MG63 (cell line): ENCODE results near the gene DUSP16. TPM values are rescaled to one million over a fixed set of nuclear protein-coding genes. Genes with fewer than 3 reads are reported as not detected.

Experiments
- DNase-seq: peaks from one replicate; pipeline ENCODE4 v3.0.0-alpha.2; 2020
- H3K27me3 ChIP-seq: fragments of 250-450 bp; sonication (Bioruptor Pico); 2 replicates; pipeline ENCODE4 v1.5.1; 2020; ENCODE audit warnings: mild to moderate bottlenecking, moderate library complexity
- H3K36me3 ChIP-seq: fragments of 250-450 bp; sonication (Bioruptor Pico); 2 replicates; pipeline ENCODE4 v1.5.1; 2020; ENCODE audit warnings: mild to moderate bottlenecking, moderate library complexity
- H3K4me3 ChIP-seq: fragments of 250-450 bp; sonication (Bioruptor Pico); 2 replicates; pipeline ENCODE4 v1.5.1; 2020; ENCODE audit warnings: mild to moderate bottlenecking, moderate library complexity
- H3K9me3 ChIP-seq: fragments of 250-450 bp; sonication (Bioruptor Pico); 2 replicates; pipeline ENCODE4 v1.5.1; 2020; ENCODE audit warnings: mild to moderate bottlenecking, moderate library complexity
- total RNA-seq: library from RNA; depleted of rRNA; stranded (reverse); fragments of >200 nt; shearing (Covaris generic); gene quantifications from 2 replicates; pipeline ENCODE4 v1.2.3, GENCODE V29; 2014; ENCODE audit warnings: low replicate concordance

DUSP16 gene
- total RNA-seq, 1 experiment from 2014 or later: 11.5 TPM

GRCh38 chr12:12452326-12452902, 110.2 kb downstream of the DUSP16 start:
- no peaks in the 10 kb centered on the region for H3K36me3 ChIP-seq

DNA sequence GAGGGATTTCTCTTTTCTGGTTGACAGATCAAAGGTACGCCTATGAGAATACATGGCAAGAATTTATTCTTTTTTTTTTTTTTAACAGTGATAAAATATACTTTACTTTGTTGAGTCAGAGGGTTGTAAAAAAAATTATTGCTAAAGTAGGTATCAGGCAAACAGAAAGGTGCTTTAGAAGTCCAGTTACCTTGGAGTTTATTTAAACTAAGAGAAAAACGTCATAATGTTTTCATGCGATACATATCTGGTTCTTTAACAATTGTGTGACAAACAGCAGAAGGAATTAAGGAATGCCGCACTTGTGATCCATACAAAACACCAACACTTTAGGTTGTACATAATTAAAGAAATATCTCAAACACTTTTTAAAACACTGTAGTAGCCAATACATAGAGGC, 111.6 kb downstream of the DUSP16 start:
- DNase-seq: no peak
- Histone ChIP-seq H3K4me3 (no peak overlapping the region), H3K9me3 (no peaks in the 10 kb centered on the region), H3K27me3 (no peaks in the 10 kb centered on the region), H3K36me3 (no peaks in the 10 kb centered on the region)

More at GRCh38 chr12:12452326-12452902, 110.2 kb downstream of the DUSP16 start:
- Histone ChIP-seq H3K4me3 (no peak overlapping the region), H3K27me3 (no peaks in the 10 kb centered on the region), H3K9me3 (no peaks in the 10 kb centered on the region)
- DNase-seq: no peak

GRCh38 chr12:12450043-12450471, 112.6 kb downstream of the DUSP16 start:
- H3K4me3 ChIP-seq: no peak overlapping the region

DNA sequence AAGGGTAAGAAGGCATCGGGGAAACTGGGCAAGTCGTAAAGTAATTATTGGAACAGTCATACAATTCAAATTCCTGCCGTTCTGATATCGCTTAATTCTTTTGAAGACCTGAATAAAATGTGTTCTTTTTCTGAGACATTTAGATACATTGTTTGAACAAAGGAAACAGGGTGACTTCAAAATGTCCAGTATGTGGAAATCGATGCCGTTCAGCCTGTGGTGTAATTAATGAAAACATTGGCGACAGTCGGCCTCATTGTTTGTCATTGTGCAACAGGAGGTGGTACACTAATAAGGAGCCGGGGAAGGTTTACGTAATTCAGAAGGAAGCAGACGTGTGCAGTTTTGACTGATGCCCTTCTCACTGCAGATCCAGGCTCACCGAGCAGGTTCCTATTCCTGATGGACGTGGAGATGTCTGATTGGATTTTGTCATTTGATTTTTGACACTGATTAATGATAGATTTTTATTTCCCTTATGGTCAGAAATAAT, 113.1 kb downstream of the DUSP16 start:
- Histone ChIP-seq H3K27me3 (no peaks in the 10 kb centered on the region), H3K9me3 (no peaks in the 10 kb centered on the region), H3K36me3 (no peaks in the 10 kb centered on the region), H3K4me3 (no peak overlapping the region)
- DNase-seq: no peak

More at GRCh38 chr12:12450043-12450471, 112.6 kb downstream of the DUSP16 start:
- Histone ChIP-seq H3K36me3 (no peaks in the 10 kb centered on the region), H3K27me3 (no peaks in the 10 kb centered on the region), H3K9me3 (no peaks in the 10 kb centered on the region)
- DNase-seq: no peak

GRCh38 chr12:12447837-12448236, 114.8 kb downstream of the DUSP16 start:
- no peak for DNase-seq
- H3K9me3 ChIP-seq: no peaks in the 10 kb centered on the region
- H3K27me3 ChIP-seq: no peaks in the 10 kb centered on the region
- H3K4me3 ChIP-seq: no peak overlapping the region
- H3K36me3 ChIP-seq: no peaks in the 10 kb centered on the region

- no peak overlapping the region for H3K4me3 ChIP-seq
- no peaks in the 10 kb centered on the region for H3K36me3 ChIP-seq
- no peaks in the 10 kb centered on the region for H3K9me3 ChIP-seq
- no peak for DNase-seq
- H3K27me3 ChIP-seq: no peaks in the 10 kb centered on the region
These were observed 115.4 kb downstream of the DUSP16 start for GRCh38 chr12:12447236-12447635.

DNA sequence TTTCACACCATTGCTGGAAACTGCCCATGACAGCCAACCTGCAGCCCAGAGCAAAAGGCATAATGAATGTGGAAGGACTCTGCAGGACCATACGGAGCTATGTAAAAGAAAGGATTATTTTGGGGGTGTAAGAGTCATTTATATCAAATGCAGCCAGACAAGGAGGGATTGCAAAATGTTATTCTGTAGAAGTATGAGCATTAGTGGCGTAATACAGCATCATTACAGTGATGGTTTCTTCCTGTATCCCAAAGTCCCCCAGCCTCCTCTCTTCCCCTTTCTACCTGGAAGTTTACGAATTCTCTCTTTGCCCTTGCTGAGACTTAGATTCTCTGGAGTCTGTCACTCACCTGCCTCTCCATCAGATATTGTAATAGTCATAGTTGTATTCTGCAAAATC, 115.9 kb downstream of the DUSP16 start:
- Histone ChIP-seq H3K27me3 (no peaks in the 10 kb centered on the region), H3K9me3 (no peaks in the 10 kb centered on the region), H3K4me3 (no peak overlapping the region), H3K36me3 (no peaks in the 10 kb centered on the region)
- DNase-seq: no peak

DNA sequence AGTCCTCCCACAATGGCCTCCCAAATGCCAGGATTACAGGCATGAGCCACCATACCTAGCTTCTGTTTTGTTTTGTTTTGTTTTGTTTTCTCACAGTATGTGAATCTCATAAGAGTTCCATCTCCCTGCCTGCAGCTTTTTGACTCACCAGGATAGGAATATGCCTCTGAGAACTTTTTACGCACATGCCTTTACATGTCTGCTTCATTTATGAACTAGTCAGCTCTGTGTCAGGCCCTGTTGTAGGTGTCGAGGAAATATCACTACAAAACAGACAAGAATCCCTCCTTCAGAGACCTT, 116.8 kb downstream of the DUSP16 start:
- Histone ChIP-seq H3K4me3 (no peak overlapping the region), H3K27me3 (no peaks in the 10 kb centered on the region), H3K9me3 (no peaks in the 10 kb centered on the region), H3K36me3 (no peaks in the 10 kb centered on the region)
- DNase-seq: no peak

GRCh38 chr12:12445165-12445881, 117.3 kb downstream of the DUSP16 start:
- Histone ChIP-seq H3K27me3 (no peaks in the 10 kb centered on the region), H3K9me3 (no peaks in the 10 kb centered on the region), H3K36me3 (no peaks in the 10 kb centered on the region), H3K4me3 (no peak overlapping the region)
- no peak for DNase-seq

DNA sequence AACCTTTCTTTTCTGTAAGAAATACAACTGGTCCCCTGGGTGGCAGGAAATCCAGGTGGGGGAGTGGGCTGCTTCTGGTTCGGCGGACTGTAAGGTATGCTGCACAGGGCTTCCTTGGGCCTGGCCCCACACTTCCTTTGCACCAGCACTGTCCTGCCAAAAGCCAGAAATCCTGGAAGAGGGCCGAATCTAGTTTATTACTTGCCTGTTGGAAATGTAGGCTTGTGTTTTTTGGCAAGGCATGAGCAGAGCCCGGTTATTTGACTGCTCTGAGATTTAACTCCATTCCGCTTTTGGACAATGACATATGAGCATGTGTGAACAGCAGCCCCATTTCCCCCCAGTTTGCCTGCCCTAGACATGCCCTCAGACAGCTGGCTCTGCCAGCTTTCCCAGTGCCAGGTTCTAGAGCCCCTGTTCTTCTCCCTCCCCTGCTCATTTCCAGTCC, 119.2 kb downstream of the DUSP16 start:
- peak; percentile 79 for DNase-seq
- H3K27me3 ChIP-seq: no peaks in the 10 kb centered on the region
- no peaks in the 10 kb centered on the region for H3K9me3 ChIP-seq

DNA sequence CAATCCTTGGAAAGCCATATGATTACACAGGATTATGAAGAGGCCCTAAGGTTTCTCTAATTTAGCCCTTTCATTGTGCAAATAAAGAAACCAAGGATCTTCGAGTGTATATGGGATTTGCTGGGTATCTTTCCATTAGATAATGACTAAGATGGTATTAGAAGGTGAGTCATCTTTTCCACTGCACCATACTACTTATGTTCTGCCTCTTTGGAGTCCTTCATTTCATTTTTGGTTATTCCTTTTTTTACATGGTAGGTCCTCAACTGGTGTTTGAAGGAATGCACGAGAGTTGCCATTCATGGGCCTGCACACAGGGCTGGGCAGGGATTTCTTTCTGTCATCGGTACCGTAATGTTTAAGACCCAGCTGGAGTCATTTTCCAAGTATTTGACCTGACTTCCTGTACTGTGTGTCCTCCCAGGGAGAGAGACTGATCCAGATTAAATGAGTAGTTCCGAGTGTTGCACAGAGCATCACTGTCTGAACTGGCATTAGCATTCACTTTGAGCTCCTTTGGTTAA, 120.1 kb downstream of the DUSP16 start:
- H3K4me3 ChIP-seq: no peak overlapping the region
- peaks cover 2% of the 10 kb centered on the region for H3K36me3 ChIP-seq
- H3K9me3 ChIP-seq: peaks cover under 1% of the 10 kb centered on the region; the same call in 1 of the 2 replicates
- H3K27me3 ChIP-seq: no peaks in the 10 kb centered on the region
- DNase-seq: no peak

More for the DNA sequence above, 119.2 kb downstream of the DUSP16 start:
- Histone ChIP-seq H3K36me3 (peaks cover under 1% of the 10 kb centered on the region), H3K4me3 (no peak overlapping the region)

GRCh38 chr12:12441843-12442461, 120.7 kb downstream of the DUSP16 start:
- H3K9me3 ChIP-seq: peaks cover 6% of the 10 kb centered on the region
- no peaks in the 10 kb centered on the region for H3K27me3 ChIP-seq
- no peak for DNase-seq
- peaks cover 2% of the 10 kb centered on the region for H3K36me3 ChIP-seq
- no peak overlapping the region for H3K4me3 ChIP-seq

DNA sequence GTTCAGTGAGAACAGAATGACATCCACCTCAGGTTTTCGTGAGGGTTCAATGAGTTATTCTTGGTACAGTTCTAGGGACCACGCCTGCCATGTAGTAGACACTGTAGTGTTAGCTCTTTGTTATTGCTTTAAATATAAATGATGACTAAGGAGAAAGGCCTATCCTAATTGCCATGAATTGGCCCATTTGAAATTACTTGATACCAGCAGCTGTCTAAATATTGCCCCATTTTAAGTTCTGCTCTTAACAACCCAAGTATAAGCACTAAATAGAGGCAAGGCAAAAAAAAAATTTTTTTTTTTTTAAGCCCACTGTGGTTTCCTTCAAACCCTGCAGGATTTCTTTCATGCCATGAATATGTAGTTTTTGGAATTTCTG, 121.2 kb downstream of the DUSP16 start:
- H3K36me3 ChIP-seq: peaks cover 6% of the 10 kb centered on the region
- no peaks in the 10 kb centered on the region for H3K27me3 ChIP-seq
- no peak for DNase-seq
- H3K4me3 ChIP-seq: no peak overlapping the region
- peaks cover 6% of the 10 kb centered on the region for H3K9me3 ChIP-seq

- Histone ChIP-seq H3K36me3 (peaks cover 10% of the 10 kb centered on the region), H3K4me3 (no peak overlapping the region), H3K9me3 (peaks cover 8% of the 10 kb centered on the region), H3K27me3 (no peaks in the 10 kb centered on the region)
- no peak for DNase-seq
These were observed 121.8 kb downstream of the DUSP16 start for GRCh38 chr12:12440784-12441428.

DNA sequence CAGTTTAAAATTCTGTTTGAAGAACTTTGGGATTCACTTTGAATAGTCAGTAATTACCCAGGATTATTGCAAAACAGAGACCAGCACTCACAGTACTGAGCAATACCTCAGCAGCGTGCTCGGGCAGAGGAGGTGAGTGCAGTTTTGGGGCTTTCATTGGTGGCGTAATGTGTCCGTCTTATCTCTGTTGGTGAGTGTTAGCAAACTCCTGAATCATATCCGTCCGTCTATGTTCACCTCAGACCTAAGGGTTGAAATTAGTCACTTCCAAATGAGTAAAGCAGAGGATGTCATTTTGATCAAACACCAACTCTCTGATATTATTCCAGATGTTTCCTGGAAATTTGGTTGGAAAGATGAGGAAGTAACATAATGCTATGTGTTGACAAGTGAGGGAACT, 123.0 kb downstream of the DUSP16 start:
- DNase-seq: no peak
- H3K9me3 ChIP-seq: peaks cover 9% of the 10 kb centered on the region
- no peaks in the 10 kb centered on the region for H3K27me3 ChIP-seq
- no peak overlapping the region for H3K4me3 ChIP-seq
- peaks cover 10% of the 10 kb centered on the region for H3K36me3 ChIP-seq

- peaks cover 10% of the 10 kb centered on the region for H3K36me3 ChIP-seq
- H3K9me3 ChIP-seq: peaks cover 9% of the 10 kb centered on the region
- peak; percentile 58 for DNase-seq
- no peak overlapping the region for H3K4me3 ChIP-seq
- H3K27me3 ChIP-seq: no peaks in the 10 kb centered on the region
These were observed 125.8 kb downstream of the DUSP16 start for GRCh38 chr12:12436831-12437345.
